VCaP (cell line): ENCODE measurements around the gene PARVB.

Experiments used
- H3K27ac ChIP-seq: fragments of 450-650 bp; 2 replicates; pipeline ENCODE4 v1.5.1; 2017
- CTCF ChIP-seq: fragments of 450-650 bp; conservative IDR thresholded peaks from 2 replicates; pipeline ENCODE4 v1.5.1; 2017; ENCODE audit warnings: mild to moderate bottlenecking, moderate library complexity

Gene PARVB

GRCh38 chr22:44206330-44206645 lies 182.2 kb downstream of the PARVB start:
- no peak for TF ChIP-seq CTCF
- H3K27ac ChIP-seq: no peak overlapping the region

- TF ChIP-seq CTCF: no peak
Observed at GRCh38 chr22:44206696-44207095, 182.6 kb downstream of the PARVB start.

GRCh38 chr22:44207173-44207980 lies 183.3 kb downstream of the PARVB start:
- TF ChIP-seq CTCF: no peak
- H3K27ac ChIP-seq: no peak overlapping the region

More at GRCh38 chr22:44206696-44207095, 182.6 kb downstream of the PARVB start:
- no peak overlapping the region for H3K27ac ChIP-seq

- H3K27ac ChIP-seq: no peak overlapping the region
- TF ChIP-seq CTCF: no peak
Observed at GRCh38 chr22:44207981-44208317, 183.8 kb downstream of the PARVB start.

- no peak for TF ChIP-seq CTCF
Observed at GRCh38 chr22:44209343-44209742, 185.2 kb downstream of the PARVB start.

GRCh38 chr22:44210722-44211121 lies 186.6 kb downstream of the PARVB start:
- H3K27ac ChIP-seq: no peak overlapping the region
- TF ChIP-seq CTCF: no peak

More at GRCh38 chr22:44209343-44209742, 185.2 kb downstream of the PARVB start:
- no peak overlapping the region for H3K27ac ChIP-seq

GRCh38 chr22:44211256-44211945 lies 187.3 kb downstream of the PARVB start:
- no peak overlapping the region for H3K27ac ChIP-seq
- no peak for TF ChIP-seq CTCF
